Stimulated activated effector memory CD8-positive, alpha-beta T cell treated with anti-CD3 and anti-CD28 coated beads, Interleukin-12 subunit alpha, Interleukin-12 subunit beta, amount 100 ng/mL, for 72 hours (primary cell): ENCODE measurements around the gene XPO4.
"Not testable (repeated sequence)": the region's sequence is repeated elsewhere in the genome, so short reads cannot be mapped to it uniquely, and the experiment has no call there.

Source experiments
- ATAC-seq: fragments of 150-1000 bp; cut with Tn5 transposase; 2 replicates; pipeline ENCODE4 v1.10.0; 2021
- DNase-seq, 2 donors: peaks; one replicate each; pipeline ENCODE4 v3.0.0; 2021 to 2022; ENCODE audit warnings: low spot score in 2 of 2
- H3K27ac Mint-ChIP-seq: one replicate; pipeline ENCODE4 v1.8.0; 2022; ENCODE audit warnings: mild to moderate bottlenecking, mixed read lengths
- H3K36me3 Mint-ChIP-seq: one replicate; pipeline ENCODE4 v1.8.0; 2022; ENCODE audit warnings: mild to moderate bottlenecking, mixed read lengths
- H3K4me1 Mint-ChIP-seq: one replicate; pipeline ENCODE4 v1.8.0; 2022; ENCODE audit warnings: mixed read lengths
- H3K4me3 Mint-ChIP-seq: one replicate; pipeline ENCODE4 v1.8.0; 2022; ENCODE audit warnings: mild to moderate bottlenecking, mixed read lengths
- H3K9me3 Mint-ChIP-seq: one replicate; pipeline ENCODE4 v1.8.0; 2022; ENCODE audit warnings: mixed read lengths

Gene XPO4

GRCh38 chr13:20902438-20903163 is at the start of gene XPO4:
Gene XPO4 (minus strand): TSS chr13:20902746. CDS start chr13:20902738, 8 bp downstream.
- H3K27ac Mint-ChIP-seq, result peak within 1 kb of the TSS; percentile 99
- peak within 1 kb of the TSS; percentile 95 for H3K4me3 Mint-ChIP-seq
- peaks cover 39% of the 10 kb centered on the region for H3K36me3 Mint-ChIP-seq
- DNase-seq (peak; percentile 75 to 87), ATAC-seq (peak; percentile 99)
- H3K4me1 Mint-ChIP-seq, result peaks cover 22% of the 10 kb centered on the region
- H3K9me3 Mint-ChIP-seq, result no peaks in the 10 kb centered on the region

GRCh38 chr13:20948001-20948400 is 45.5 kb upstream of the XPO4 start:
- not testable (repeated sequence) for DNase-seq, H3K36me3 Mint-ChIP-seq, H3K27ac Mint-ChIP-seq, H3K4me3 Mint-ChIP-seq, H3K9me3 Mint-ChIP-seq, ATAC-seq
- peaks cover 16% of the 10 kb centered on the region for H3K4me1 Mint-ChIP-seq

GRCh38 chr13:20945952-20946383 is 43.4 kb upstream of the XPO4 start:
- H3K9me3 Mint-ChIP-seq, result no peaks in the 10 kb centered on the region
- peaks cover 16% of the 10 kb centered on the region for H3K4me1 Mint-ChIP-seq
- no peak for ATAC-seq
- H3K27ac Mint-ChIP-seq, result no peak overlapping the region
- DNase-seq, result no peak
- peak overlapping the region; percentile 39 for H3K4me3 Mint-ChIP-seq
- H3K36me3 Mint-ChIP-seq, result no peaks in the 10 kb centered on the region

- ATAC-seq, result no peak
- no peak overlapping the region for H3K27ac Mint-ChIP-seq
- no peak overlapping the region for H3K4me3 Mint-ChIP-seq
- no peaks in the 10 kb centered on the region for H3K36me3 Mint-ChIP-seq
- H3K4me1 Mint-ChIP-seq, result peaks cover 16% of the 10 kb centered on the region
- H3K9me3 Mint-ChIP-seq, result no peaks in the 10 kb centered on the region
- no peak for DNase-seq
Measured at GRCh38 chr13:20942938-20943559, 40.5 kb upstream of the XPO4 start.

- H3K36me3 Mint-ChIP-seq, result not testable (repeated sequence)
Measured at GRCh38 chr13:20940511-20940910, 38.0 kb upstream of the XPO4 start.

GRCh38 chr13:20940083-20940482 is 37.5 kb upstream of the XPO4 start:
- DNase-seq (no peak), ATAC-seq (no peak)
- no peaks in the 10 kb centered on the region for H3K36me3 Mint-ChIP-seq
- no peak overlapping the region for H3K27ac Mint-ChIP-seq
- H3K4me1 Mint-ChIP-seq, result peaks cover 5% of the 10 kb centered on the region
- no peaks in the 10 kb centered on the region for H3K9me3 Mint-ChIP-seq
- no peak overlapping the region for H3K4me3 Mint-ChIP-seq

More at GRCh38 chr13:20940511-20940910, 38.0 kb upstream of the XPO4 start:
- not testable (repeated sequence) for DNase-seq, ATAC-seq, H3K9me3 Mint-ChIP-seq, H3K4me1 Mint-ChIP-seq, H3K27ac Mint-ChIP-seq, H3K4me3 Mint-ChIP-seq

GRCh38 chr13:20939662-20940061 is 37.1 kb upstream of the XPO4 start:
- Mint-ChIP-seq H3K4me1 (peaks cover 5% of the 10 kb centered on the region), H3K36me3 (no peaks in the 10 kb centered on the region), H3K4me3 (no peak overlapping the region), H3K9me3 (no peaks in the 10 kb centered on the region), H3K27ac (no peak overlapping the region)
- DNase-seq (no peak), ATAC-seq (no peak)

- Mint-ChIP-seq H3K36me3 (no peaks in the 10 kb centered on the region), H3K9me3 (no peaks in the 10 kb centered on the region), H3K27ac (no peak overlapping the region), H3K4me1 (no peaks in the 10 kb centered on the region), H3K4me3 (no peak overlapping the region)
- DNase-seq (no peak), ATAC-seq (no peak)
Measured at GRCh38 chr13:20938302-20938701, 35.8 kb upstream of the XPO4 start.

- H3K9me3 Mint-ChIP-seq, result no peaks in the 10 kb centered on the region
- DNase-seq (no peak), ATAC-seq (no peak)
- H3K4me3 Mint-ChIP-seq, result no peak overlapping the region
- H3K27ac Mint-ChIP-seq, result no peak overlapping the region
- no peaks in the 10 kb centered on the region for H3K36me3 Mint-ChIP-seq
- no peaks in the 10 kb centered on the region for H3K4me1 Mint-ChIP-seq
Measured at GRCh38 chr13:20927596-20928257, 25.2 kb upstream of the XPO4 start.

- H3K36me3 Mint-ChIP-seq, H3K9me3 Mint-ChIP-seq, H3K4me1 Mint-ChIP-seq, H3K4me3 Mint-ChIP-seq, H3K27ac Mint-ChIP-seq, DNase-seq, ATAC-seq: not testable (repeated sequence)
Measured at GRCh38 chr13:20925395-20925790, 22.8 kb upstream of the XPO4 start.

GRCh38 chr13:20924758-20925394 is 22.3 kb upstream of the XPO4 start:
- DNase-seq, result peak; percentile 48 to 82
- ATAC-seq, result no peak
- Mint-ChIP-seq H3K27ac (no peak overlapping the region), H3K4me3 (no peak overlapping the region), H3K4me1 (no peaks in the 10 kb centered on the region), H3K36me3 (no peaks in the 10 kb centered on the region), H3K9me3 (no peaks in the 10 kb centered on the region)

GRCh38 chr13:20923272-20923671 is 20.7 kb upstream of the XPO4 start:
- Mint-ChIP-seq H3K9me3 (no peaks in the 10 kb centered on the region), H3K4me1 (no peaks in the 10 kb centered on the region), H3K27ac (no peak overlapping the region), H3K4me3 (no peak overlapping the region), H3K36me3 (no peaks in the 10 kb centered on the region)
- no peak for DNase-seq
- ATAC-seq, result no peak

GRCh38 chr13:20921572-20921971 is 19.0 kb upstream of the XPO4 start:
- Mint-ChIP-seq H3K9me3 (no peaks in the 10 kb centered on the region), H3K27ac (no peak overlapping the region), H3K36me3 (no peaks in the 10 kb centered on the region), H3K4me3 (no peak overlapping the region), H3K4me1 (no peaks in the 10 kb centered on the region)
- ATAC-seq (no peak), DNase-seq (no peak)

GRCh38 chr13:20915676-20916075 is 13.1 kb upstream of the XPO4 start:
- H3K36me3 Mint-ChIP-seq, H3K9me3 Mint-ChIP-seq, H3K4me1 Mint-ChIP-seq, DNase-seq, H3K27ac Mint-ChIP-seq, ATAC-seq, H3K4me3 Mint-ChIP-seq: not testable (repeated sequence)

- Mint-ChIP-seq H3K36me3 (no peaks in the 10 kb centered on the region), H3K27ac (no peak overlapping the region), H3K4me3 (no peak overlapping the region), H3K9me3 (no peaks in the 10 kb centered on the region), H3K4me1 (no peaks in the 10 kb centered on the region)
- no peak for DNase-seq
- no peak for ATAC-seq
Measured at GRCh38 chr13:20911037-20911436, 8.5 kb upstream of the XPO4 start.
